H9 (cell line): Measurements from ENCODE around the gene FBXO5. TPM values are rescaled to one million over a fixed set of nuclear protein-coding genes. Genes with fewer than 3 reads are reported as not detected.

Experiments used
- DNase-seq: peaks from one replicate; pipeline ENCODE4 v3.0.0-alpha.2; 2017
- H2AFZ ChIP-seq: one replicate; pipeline ENCODE4 v1.6.1; 2013; ENCODE audit warnings: mild to moderate bottlenecking, low read length, control low read depth, moderate library complexity
- H2AK5ac ChIP-seq: 2 replicates; pipeline ENCODE4 v1.6.1; 2013; ENCODE audit warnings: low read length, control low read depth, mixed read lengths; ENCODE audit not compliant: insufficient read length
- H2BK120ac ChIP-seq: one replicate; pipeline ENCODE4 v1.6.1; 2013; ENCODE audit warnings: low read depth, mild to moderate bottlenecking, low read length, control low read depth, inconsistent platforms; ENCODE audit not compliant: poor library complexity, severe bottlenecking
- H2BK12ac ChIP-seq: 2 replicates; pipeline ENCODE4 v1.6.1; 2013; ENCODE audit warnings: low read length, control low read depth, mixed read lengths, low read depth; ENCODE audit not compliant: insufficient read length
- H2BK15ac ChIP-seq: 2 replicates; pipeline ENCODE4 v1.6.1; 2013; ENCODE audit warnings: low read depth, low read length, control low read depth
- H2BK20ac ChIP-seq: one replicate; pipeline ENCODE4 v1.6.1; 2013; ENCODE audit warnings: low read depth, mild to moderate bottlenecking, low read length, control low read depth, inconsistent platforms; ENCODE audit not compliant: poor library complexity, severe bottlenecking
- H2BK5ac ChIP-seq: 2 replicates; pipeline ENCODE4 v1.6.1; 2013; ENCODE audit warnings: low read length, control low read depth, mixed read lengths; ENCODE audit not compliant: insufficient read length
- H3K14ac ChIP-seq: 2 replicates; pipeline ENCODE4 v1.6.1; 2013; ENCODE audit warnings: low read length, control low read depth; ENCODE audit not compliant: insufficient read depth
- H3K18ac ChIP-seq: 2 replicates; pipeline ENCODE4 v1.6.1; 2013; ENCODE audit warnings: low read depth, mild to moderate bottlenecking, mixed read lengths, low read length, control low read depth; ENCODE audit not compliant: insufficient read length
- H3K23ac ChIP-seq: 2 replicates; pipeline ENCODE4 v1.6.1; 2013; ENCODE audit warnings: low read length, control low read depth, mixed read lengths, low read depth; ENCODE audit not compliant: insufficient read length
- H3K23me2 ChIP-seq: 2 replicates; pipeline ENCODE4 v1.6.1; 2013; ENCODE audit warnings: low read depth, mild to moderate bottlenecking, mixed read lengths, low read length, control low read depth; ENCODE audit not compliant: insufficient read length, poor library complexity, severe bottlenecking
- H3K27ac ChIP-seq: 2 replicates; pipeline ENCODE4 v1.5.1; 2013; ENCODE audit warnings: low read length, control low read depth, mixed read lengths, low read depth; ENCODE audit not compliant: insufficient read length
- H3K27me3 ChIP-seq: 2 replicates; pipeline ENCODE4 v1.6.1; 2013; ENCODE audit warnings: low read length, control low read depth, inconsistent platforms; ENCODE audit not compliant: insufficient read depth
- H3K4ac ChIP-seq: 2 replicates; pipeline ENCODE4 v1.6.1; 2013; ENCODE audit warnings: low read depth, mild to moderate bottlenecking, control low read depth, inconsistent platforms, low read length, moderate library complexity
- H3K4me1 ChIP-seq: 2 replicates; pipeline ENCODE4 v1.6.1; 2013; ENCODE audit warnings: low read length, control low read depth, inconsistent platforms; ENCODE audit not compliant: insufficient read depth
- H3K4me2 ChIP-seq: 2 replicates; pipeline ENCODE4 v1.6.1; 2013; ENCODE audit warnings: low read length, control low read depth, mixed read lengths; ENCODE audit not compliant: insufficient read length, insufficient read depth
- H3K56ac ChIP-seq: 2 replicates; pipeline ENCODE4 v1.6.1; 2013; ENCODE audit warnings: low read depth, mild to moderate bottlenecking, mixed read lengths, low read length, control low read depth; ENCODE audit not compliant: insufficient read length
- H3K79me1 ChIP-seq: 2 replicates; pipeline ENCODE4 v1.6.1; 2013; ENCODE audit warnings: low read depth, mild to moderate bottlenecking, moderate library complexity, low read length, control low read depth, inconsistent platforms; ENCODE audit not compliant: insufficient read depth, poor library complexity, severe bottlenecking
- H3K79me2 ChIP-seq: 2 replicates; pipeline ENCODE4 v1.6.1; 2013; ENCODE audit warnings: low read length, control low read depth, inconsistent platforms; ENCODE audit not compliant: insufficient read depth
- H3K9ac ChIP-seq: 2 replicates; pipeline ENCODE4 v1.6.1; 2013; ENCODE audit warnings: low read length, control low read depth, mixed read lengths; ENCODE audit not compliant: insufficient read length; ENCODE audit errors: extremely low read depth
- H3K9me3 ChIP-seq: one replicate; pipeline ENCODE4 v1.6.1; 2013; ENCODE audit warnings: low read depth, low read length, inconsistent platforms; ENCODE audit not compliant: control insufficient read depth
- H3T11ph ChIP-seq: one replicate; pipeline ENCODE4 v1.6.1; 2013; ENCODE audit warnings: mild to moderate bottlenecking, low read length, control low read depth, inconsistent platforms
- H4K20me1 ChIP-seq: one replicate; pipeline ENCODE4 v1.6.1; 2013; ENCODE audit not compliant: control insufficient read depth, insufficient read length, insufficient read depth
- H4K5ac ChIP-seq: 2 replicates; pipeline ENCODE4 v1.6.1; 2013; ENCODE audit warnings: low read depth, mild to moderate bottlenecking, mixed read lengths, low read length, control low read depth; ENCODE audit not compliant: insufficient read length
- H4K8ac ChIP-seq: replicated peaks from 2 replicates; pipeline ENCODE4 v1.6.1; 2013; ENCODE audit warnings: low read length, control low read depth, mixed read lengths, low read depth; ENCODE audit not compliant: insufficient read length
- H4K91ac ChIP-seq: 2 replicates; pipeline ENCODE4 v1.6.1; 2013; ENCODE audit warnings: low read depth, mild to moderate bottlenecking, moderate library complexity, mixed read lengths, low read length, control low read depth; ENCODE audit not compliant: insufficient read length
- H3K27ac Mint-ChIP-seq, 3 experiments: 2 replicates in 2 of 3; 3 replicates in 1 of 3; pipeline ENCODE4 v1.8.0; 2020 to 2021; ENCODE audit warnings: mixed read lengths in 3 of 3, mild to moderate bottlenecking in 1 of 3, moderate library complexity in 1 of 3
- H3K27me3 Mint-ChIP-seq: 2 replicates; pipeline ENCODE4 v1.8.0; 2021; ENCODE audit warnings: low read depth, mild to moderate bottlenecking, moderate library complexity, mixed read lengths
- H3K36me3 Mint-ChIP-seq, 3 experiments: 2 replicates in 2 of 3; 3 replicates in 1 of 3; pipeline ENCODE4 v1.8.0; 2020 to 2021; ENCODE audit warnings: low read depth in 3 of 3, mixed read lengths in 3 of 3; ENCODE audit not compliant: insufficient read depth in 1 of 3
- H3K4me1 Mint-ChIP-seq, 2 experiments: 2 replicates each; pipeline ENCODE4 v1.8.0; 2020; ENCODE audit warnings: mixed read lengths in 2 of 2
- H3K4me3 Mint-ChIP-seq, 2 experiments: 2 replicates in 1 of 2; 3 replicates in 1 of 2; pipeline ENCODE4 v1.8.0; 2020 to 2021; ENCODE audit warnings: mild to moderate bottlenecking in 2 of 2, mixed read lengths in 2 of 2, moderate library complexity in 1 of 2
- H3K9me3 Mint-ChIP-seq, 2 experiments: 2 replicates in 1 of 2; 3 replicates in 1 of 2; pipeline ENCODE4 v1.8.0; 2020; ENCODE audit warnings: mild to moderate bottlenecking in 2 of 2, mixed read lengths in 2 of 2, moderate library complexity in 1 of 2
- CTCF ChIP-seq: fragments of 200-600 bp; sonication (generic); conservative IDR thresholded peaks from 3 replicates; pipeline ENCODE4 v1.8.0; 2021; ENCODE audit warnings: antibody characterized with exemption, mild to moderate bottlenecking
- WGBS: extraction: QIAGEN DNeasy Blood & Tissue Kit; methylation state at CpG from one replicate; pipeline ENCODE4 v1.1.7; 2013; ENCODE audit warnings: missing lambda C conversion rate, low lambda C conversion rate, mixed read lengths; ENCODE audit not compliant: insufficient read length; ENCODE audit errors: extremely low coverage; 5-methylcytosine and 5-hydroxymethylcytosine counted together
- total RNA-seq: library from RNA; stranded (reverse); gene quantifications from 2 replicates; pipeline ENCODE4 v1.2.1, GENCODE V29; 2021

FBXO5 gene
- total RNA-seq, 1 experiment from 2014 or later = 47.6 TPM

GRCh38 chr6:153002613-153003365 is 19.9 kb upstream of the FBXO5 start, which contains the start of gene MTRF1L:
Gene MTRF1L (minus strand): TSS chr6:153002709. CDS start chr6:153002685, 24 bp downstream.
- WGBS = no CpG with 5 or more reads among the region's 52 CpGs
- H3K18ac ChIP-seq = no peak within 1 kb of the TSS
- no peaks in the 10 kb centered on the region for H4K20me1 ChIP-seq
- H2BK20ac ChIP-seq = no peak within 1 kb of the TSS
- H3K23me2 ChIP-seq = peaks cover 12% of the 10 kb centered on the region
- H4K5ac ChIP-seq = peak within 1 kb of the TSS; percentile 22
- H4K91ac ChIP-seq = no peak within 1 kb of the TSS
- DNase-seq = peak; percentile 99
- no peak within 1 kb of the TSS for H3K4ac ChIP-seq
- H2BK15ac ChIP-seq = no peak within 1 kb of the TSS
- H2BK5ac ChIP-seq = no peak within 1 kb of the TSS
- H2BK12ac ChIP-seq = peak within 1 kb of the TSS; percentile 87
- no peaks in the 10 kb centered on the region for H3K9me3 ChIP-seq
- H3K56ac ChIP-seq = peak within 1 kb of the TSS; percentile 16
- no peak within 1 kb of the TSS for H2AK5ac ChIP-seq
- H3K79me1 ChIP-seq = no peaks in the 10 kb centered on the region
- peaks cover 19 to 22% of the 10 kb centered on the region in 2 experiments for H3K4me1 Mint-ChIP-seq
- peaks cover 15% of the 10 kb centered on the region; the same call in 1 of the 2 replicates for H3K79me2 ChIP-seq
- H3T11ph ChIP-seq = no peak within 1 kb of the TSS
- no peaks in the 10 kb centered on the region for H3K27me3 ChIP-seq
- H3K36me3 Mint-ChIP-seq = peaks cover 0 to 12% (median 8%) of the 10 kb centered on the region in 3 experiments; a peak in 5 of 7 replicates
- no peaks in the 10 kb centered on the region for H3K4me1 ChIP-seq
- H3K23ac ChIP-seq = peak within 1 kb of the TSS; percentile 62
- H3K27me3 Mint-ChIP-seq = no peaks in the 10 kb centered on the region
- H3K9ac ChIP-seq = peak within 1 kb of the TSS; percentile 98
- peak within 1 kb of the TSS; percentile 95 to 98 for H3K4me3 Mint-ChIP-seq
- peak within 1 kb of the TSS; percentile 85 for H3K27ac ChIP-seq
- H3K4me2 ChIP-seq = peak within 1 kb of the TSS; percentile 98
- H3K27ac Mint-ChIP-seq = peak within 1 kb of the TSS; percentile 99 to 100 (median 99)
- H2AFZ ChIP-seq = peak within 1 kb of the TSS; percentile 91
- TF ChIP-seq CTCF = no peak
- peak within 1 kb of the TSS; percentile 32; the same call in 1 of the 2 replicates for H3K14ac ChIP-seq
- H4K8ac ChIP-seq = no peak within 1 kb of the TSS
- H3K9me3 Mint-ChIP-seq = no peaks in the 10 kb centered on the region
- no peak within 1 kb of the TSS for H2BK120ac ChIP-seq
